ENCODE results near the gene PCDH19.

- TF ChIP-seq CTCF (IDR thresholded peaks at IDR 0.05) (no peak), EP300 (IDR thresholded peaks at IDR 0.05) (no peak), POLR2A (IDR thresholded peaks at IDR 0.05) (no peak)
Observed at GRCh38 chrX:100353326-100353725, 56.7 kb downstream of the PCDH19 start.
